HG03439 (cell line): ENCODE data around the gene LANCL2.

Experiments
- ATAC-seq: cut with Tn5 transposase; IDR thresholded peaks from one replicate; pipeline ENCODE4 v1.9.1; 2021; ENCODE audit warnings: mild to moderate bottlenecking, moderate library complexity; ENCODE audit not compliant: unreplicated experiment

LANCL2 gene

DNA sequence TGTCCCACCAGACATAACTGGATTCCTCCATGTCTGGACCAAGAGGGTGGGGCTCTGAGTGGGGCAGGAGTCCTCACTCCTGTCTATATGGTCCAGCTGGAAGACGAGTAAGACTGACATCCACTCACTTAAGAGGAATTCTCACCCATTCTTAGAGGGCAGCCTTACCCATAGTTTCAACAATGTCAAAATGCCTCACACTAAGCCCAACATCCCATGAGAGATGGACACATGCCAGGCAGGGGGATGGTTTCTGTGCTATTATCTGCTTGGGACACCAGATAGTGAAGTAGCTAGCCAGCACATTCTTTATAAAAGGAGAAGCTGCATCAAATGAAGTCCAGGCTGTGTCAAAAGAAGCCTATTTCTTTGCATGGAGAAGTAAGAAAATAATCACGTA lies 4.7 kb upstream of the LANCL2 start:
- no peak for ATAC-seq

DNA sequence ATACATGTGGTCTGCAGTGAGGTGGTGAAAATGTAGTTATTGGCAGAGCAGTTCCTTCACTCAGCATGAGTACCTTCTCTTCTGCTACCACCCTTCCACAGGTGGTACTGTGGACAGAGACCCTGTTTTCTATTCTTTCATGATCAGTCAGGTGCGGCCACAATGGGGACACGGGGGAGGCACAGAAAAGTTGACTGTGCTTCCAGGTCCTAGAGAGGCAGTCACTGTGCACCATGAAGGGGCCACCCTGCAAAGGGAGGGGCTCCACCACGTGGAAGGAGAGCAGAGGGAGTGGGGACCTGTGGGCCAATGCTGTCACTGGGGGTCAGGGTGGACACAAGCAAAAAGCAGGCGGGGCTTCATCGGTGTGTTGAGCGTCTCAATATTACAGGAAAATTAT lies 3.6 kb upstream of the LANCL2 start:
- ATAC-seq, result no peak

DNA sequence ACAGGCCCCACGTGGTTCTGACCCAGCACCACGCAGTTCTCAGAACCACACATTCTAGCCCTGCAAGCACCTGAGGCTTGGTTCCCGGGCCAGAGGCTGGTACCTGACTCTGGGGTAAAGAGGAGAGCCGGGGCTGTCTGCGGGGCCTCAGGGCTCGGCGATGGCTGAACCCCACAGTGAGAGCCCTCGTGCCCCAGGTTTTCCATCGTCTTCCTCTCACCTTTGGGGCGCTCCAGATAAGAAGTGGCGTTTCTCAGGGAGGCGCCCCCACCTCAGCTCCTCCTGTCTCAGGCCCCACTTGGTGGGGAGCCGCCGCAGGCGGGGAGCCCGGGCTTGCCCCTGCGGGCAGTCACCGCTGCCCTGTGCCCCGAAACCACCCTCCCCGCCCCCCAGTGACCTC lies 2.2 kb upstream of the LANCL2 start:
- no peak for ATAC-seq

DNA sequence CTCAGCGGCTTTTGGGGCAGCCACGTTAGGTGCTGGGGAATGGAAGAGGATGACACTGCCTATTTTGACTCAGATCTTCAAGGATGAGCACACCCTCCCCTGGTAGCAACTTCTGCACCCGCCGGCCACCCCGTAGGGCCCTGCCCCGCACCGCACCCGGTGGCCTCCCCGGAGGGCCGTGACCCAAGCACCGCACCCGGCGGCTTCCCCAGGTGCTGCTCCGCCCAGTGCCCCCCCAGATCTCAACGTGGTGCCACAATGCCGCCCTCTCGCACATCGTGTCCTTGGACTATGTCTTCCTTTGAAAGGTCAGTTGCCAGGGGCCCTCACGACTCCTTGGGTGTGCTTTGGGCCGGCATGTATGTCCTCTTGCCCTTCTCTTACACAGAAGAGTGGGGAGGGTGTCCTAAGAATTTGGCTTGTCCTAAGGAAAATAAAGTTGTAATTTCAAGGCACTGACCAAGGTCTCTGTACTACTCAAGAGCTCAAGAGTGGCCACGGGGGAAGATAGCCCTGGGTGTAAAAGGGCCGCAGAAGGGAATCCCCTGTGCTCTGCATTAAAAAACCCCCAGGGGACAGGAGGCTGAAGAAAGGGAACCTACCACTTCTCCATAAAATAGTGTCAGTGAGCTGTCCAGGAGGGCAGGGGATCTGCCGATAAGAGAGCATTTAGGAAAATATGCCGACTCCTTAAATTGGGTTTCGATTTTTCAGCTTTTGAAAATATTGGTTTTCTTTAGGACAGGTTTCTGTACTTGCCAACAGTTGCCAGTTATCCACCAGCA lies 1.6 kb upstream of the LANCL2 start:
- ATAC-seq, result no peak

DNA sequence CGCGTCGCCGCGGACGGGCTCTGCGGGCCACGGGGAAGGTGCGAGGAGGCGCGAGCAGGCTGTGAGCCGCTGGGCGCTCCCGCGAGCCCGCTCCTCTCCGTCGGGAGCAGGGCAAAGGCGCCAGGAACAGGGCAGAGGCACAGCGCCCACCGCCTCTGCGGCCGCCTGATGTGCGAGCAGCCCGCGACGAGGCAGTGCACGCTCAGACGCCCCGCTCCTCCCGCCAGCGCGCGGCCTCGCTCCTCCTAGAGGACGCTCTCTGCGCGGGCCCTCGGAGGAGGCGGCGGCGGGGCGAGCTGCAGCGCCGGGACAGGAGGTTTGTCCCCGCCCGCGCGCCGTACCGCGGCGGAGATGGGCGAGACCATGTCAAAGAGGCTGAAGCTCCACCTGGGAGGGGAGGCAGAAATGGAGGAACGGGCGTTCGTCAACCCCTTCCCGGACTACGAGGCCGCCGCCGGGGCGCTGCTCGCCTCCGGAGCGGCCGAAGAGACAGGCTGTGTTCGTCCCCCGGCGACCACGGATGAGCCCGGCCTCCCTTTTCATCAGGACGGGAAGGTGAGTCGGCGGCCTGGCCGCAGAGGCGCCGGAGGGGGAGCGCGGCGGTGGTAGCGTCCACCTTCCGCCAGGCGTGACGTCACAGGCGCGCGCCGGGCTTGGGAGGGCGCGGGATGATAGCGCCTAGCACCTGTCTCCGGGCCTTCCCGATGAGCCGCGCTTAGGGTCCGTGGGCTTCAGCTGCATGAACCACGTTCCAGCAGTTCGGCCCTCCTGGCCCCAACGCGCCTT lies 731 bp downstream of the LANCL2 start:
- peak; percentile 81 for ATAC-seq

DNA sequence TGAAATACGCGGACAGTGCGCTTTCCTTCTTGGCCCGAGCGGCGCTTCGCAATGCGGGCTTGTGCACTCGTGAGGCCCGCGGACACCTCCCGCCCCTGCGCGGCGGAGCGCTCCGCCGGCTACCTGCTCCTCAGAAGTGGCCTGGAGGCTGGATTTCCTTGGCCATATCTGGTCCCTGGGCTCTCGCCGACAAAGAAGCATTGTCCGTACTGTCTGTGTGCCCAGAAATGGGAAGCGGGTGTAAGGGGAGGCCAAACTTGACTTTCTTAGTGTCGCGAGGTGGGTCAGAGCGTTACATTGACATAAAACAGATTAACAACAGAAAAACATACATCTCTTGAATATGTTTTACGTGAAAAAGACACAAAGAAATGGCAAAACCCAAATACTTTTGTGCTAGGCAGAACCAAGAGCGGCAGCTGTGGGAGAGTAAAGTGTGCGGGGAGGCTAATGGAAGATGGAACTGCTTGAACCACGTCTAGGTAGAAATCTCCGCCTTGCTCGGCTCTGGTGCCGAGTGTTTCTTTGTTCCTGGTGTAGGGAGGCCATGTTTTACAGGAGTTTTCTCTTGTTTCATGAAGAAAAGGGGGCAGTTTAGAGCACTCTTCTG lies 1.4 kb downstream of the LANCL2 start:
- ATAC-seq, result peak; percentile 15

DNA sequence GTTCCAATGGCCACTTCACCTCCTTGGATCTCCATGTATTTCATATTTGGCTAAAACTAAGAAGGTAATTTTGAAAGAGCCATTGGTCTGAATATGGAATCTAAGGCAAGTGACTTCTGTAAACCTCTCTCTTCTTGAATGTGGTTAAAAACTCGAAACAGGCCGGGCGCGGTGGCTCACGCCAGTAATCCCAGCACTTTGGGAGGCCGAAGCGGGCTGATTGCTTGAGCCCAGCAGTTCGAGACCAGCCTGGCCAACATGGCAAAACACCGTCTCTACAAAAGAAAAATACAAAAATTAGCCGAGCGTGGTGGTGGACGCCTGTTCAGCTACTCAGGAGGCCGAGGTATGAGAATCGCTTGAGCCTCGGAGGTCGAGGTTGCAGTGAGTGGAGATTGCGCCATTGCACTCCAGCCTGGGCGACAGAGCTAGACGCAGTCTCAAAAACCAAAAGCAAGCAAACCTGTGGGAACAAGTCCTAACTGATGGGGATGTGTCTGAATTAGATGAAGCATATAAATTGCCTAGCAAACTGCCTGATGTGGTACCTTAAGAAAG lies 2.2 kb downstream of the LANCL2 start:
- no peak for ATAC-seq

DNA sequence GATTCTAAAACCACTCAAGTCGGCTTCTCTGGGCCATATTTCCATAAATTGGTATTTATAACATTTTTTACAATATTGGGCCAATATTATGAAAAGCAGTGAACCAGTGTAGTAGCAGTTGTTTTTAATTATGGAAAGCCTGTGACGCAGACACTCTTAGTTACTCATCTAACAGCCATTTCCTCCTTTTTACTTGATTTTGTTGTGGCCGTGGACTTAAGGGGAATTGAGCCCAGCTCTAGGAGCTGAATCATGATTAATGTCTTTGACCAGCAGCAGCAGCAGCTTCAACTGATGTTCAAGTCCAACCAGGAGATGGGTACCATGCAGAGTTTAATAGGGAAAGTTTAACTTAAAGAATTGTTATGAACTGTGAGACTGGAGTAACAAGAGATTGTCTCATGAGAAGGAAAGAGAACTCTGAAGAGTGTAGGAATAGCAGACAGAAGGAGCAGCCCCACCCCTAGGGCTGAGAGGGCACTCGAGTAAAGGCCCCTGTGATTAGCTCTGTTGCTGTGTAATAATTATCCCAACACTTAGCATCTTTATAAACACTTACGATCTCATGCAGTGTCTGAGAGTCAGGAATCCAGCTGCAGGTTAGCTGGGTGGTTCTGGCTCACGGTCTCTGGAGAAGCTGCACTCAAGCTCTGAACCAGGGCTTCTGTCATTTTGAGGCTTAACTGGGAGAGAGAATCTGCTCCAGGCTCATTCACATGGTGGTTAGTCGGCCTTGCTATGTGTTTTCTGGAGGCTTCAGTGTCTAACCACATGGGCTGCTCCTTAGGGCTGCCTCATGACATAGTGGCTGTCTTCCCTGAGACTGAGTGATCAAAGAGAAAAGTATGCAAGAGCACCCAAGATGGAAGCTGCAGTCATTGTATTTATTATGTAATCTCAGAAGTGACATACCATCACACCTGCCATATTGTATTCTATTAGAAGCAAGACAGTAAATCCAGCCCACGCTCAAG lies 4.6 kb downstream of the LANCL2 start:
- no peak for ATAC-seq

DNA sequence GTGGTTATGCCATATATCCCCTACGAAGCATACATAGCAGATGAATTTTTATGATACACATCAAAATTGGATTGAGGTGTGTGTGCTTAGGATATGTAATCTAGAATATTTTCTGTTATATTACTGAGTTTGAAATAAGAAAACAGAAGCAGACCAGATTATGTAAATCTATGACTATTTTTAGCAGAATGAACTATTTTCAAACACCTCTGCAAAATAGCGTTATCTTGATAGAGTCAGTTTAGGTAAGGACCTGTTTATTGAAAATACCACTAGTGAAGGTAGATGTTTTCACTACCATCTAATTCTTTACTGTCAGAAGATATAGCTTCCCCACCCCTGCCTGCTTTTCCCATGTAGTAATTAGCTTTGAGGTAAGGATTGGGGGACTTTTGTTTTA lies 9.1 kb downstream of the LANCL2 start:
- no peak for ATAC-seq

DNA sequence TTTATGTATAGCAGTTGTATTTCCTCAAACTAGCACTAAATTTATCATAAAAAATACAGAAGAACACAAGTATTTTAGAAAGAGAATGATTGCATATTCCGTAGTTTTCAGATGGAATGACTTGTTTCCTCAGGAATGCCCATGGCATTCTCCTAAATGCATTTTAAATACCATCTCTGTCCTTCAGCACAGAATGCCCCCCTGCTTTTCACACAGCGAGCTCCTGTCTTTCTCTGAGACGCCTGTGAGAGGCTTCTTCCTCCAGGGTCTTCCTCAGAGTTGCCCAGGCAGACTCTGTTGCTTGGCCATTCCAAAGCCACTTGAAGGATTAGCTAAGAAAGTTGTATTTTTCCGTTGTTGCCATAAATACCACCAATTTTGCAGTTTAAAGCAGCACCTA lies 10.1 kb downstream of the LANCL2 start:
- no peak for ATAC-seq

DNA sequence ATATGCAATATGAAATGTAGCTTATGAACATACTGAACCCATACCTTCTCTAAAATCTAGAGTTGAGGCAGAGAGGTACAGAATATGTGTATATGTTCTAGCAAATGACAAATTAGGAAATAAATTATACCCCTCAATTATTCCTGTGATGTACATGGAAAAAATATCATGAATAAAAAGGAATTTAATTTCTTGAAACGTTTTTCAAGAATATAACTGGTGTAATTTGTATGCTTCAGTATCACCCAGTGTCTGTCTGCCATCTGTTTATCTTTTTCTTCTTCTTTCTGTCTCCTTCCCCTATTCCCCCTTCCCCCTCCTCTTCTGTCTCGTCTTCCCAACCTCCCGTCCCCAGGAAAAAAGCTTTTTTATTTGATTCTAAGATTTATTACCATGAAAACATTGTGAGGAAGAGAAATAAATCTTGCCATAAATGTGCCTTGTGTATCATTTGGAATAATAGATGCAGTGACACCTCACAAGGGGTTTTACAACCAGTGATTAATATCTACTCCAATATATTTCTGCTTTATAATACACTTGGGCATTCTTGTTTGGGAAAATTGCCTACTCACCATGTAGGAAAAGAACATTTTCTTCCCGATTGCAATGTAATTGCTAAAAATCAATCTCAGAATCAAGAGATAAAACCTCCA lies 12.2 kb downstream of the LANCL2 start:
- ATAC-seq, result no peak

DNA sequence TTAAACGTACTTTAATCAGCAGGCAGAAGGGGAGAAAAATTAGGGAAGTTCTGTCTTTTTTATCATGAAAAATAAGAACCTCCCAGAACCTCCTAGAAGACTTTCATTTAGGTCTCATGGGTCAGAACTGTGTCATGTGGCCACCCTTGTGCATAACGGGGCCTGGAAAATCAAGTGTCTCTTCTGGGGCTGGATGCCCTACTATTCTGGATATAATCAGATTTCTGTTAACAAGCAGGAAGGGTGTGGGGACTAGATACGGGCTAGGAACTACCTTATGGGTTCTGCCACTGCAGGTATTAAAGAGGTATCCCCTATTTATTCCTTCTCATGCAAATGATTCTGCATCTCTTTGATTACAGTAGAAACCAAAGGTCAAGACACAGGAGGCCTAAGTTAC lies 14.1 kb downstream of the LANCL2 start:
- ATAC-seq, result no peak

DNA sequence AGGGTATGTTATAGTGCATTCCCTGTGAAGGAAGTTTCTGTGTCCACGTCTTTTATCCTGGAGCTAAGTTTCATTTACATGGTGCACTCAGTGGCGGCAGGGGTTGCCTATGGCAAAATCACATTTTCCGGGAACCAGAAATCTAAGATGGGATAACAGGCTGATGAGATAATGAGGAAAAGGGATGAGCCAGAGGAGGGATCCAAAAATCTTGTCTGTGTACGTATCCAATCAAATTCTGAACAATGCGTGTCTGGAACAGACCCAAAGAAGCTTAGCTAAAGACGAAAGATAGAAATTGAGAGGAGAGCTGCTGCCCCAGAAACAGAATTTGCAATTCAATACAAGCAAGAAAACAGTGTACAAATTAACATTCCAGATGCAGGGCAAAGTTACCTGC lies 16.1 kb downstream of the LANCL2 start:
- ATAC-seq, result no peak

DNA sequence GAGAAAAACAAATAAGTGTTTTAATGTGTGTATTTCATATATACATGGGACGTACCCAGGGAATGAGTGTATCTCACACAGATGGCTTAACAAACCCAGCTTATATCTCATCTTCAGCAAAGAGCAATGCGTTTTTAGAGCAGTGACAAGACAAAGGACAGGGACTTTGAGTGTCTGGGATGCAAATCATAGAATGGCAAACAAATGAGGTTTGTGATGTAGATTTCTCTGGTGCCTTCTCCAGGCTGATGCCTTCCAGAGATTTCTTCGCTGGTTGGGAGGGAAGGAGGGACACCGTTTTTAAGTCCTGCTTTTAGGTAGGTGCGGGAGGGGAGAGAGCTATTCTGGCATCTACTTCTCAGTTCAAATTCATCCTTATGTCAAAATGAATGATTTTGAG lies 16.6 kb downstream of the LANCL2 start:
- ATAC-seq, result no peak

DNA sequence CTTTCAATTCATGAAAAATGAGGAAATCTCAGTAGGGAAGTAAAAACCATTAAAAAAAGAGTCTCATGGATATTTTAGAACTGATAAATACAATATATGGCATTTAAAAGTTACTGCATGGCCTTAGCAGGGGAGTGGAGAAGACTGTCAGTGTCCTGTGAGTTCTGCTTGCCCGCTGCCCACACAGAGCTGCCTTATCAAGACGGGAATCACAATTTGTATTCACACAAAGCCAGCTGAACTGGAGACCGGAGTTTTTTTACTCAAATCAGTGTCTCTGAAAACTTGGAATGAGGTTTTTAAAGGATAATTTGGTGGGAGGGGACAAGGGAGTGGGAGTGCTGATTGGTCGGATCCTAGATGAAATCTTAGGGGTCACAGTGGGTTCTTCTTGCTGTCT lies 17.1 kb downstream of the LANCL2 start:
- no peak for ATAC-seq

DNA sequence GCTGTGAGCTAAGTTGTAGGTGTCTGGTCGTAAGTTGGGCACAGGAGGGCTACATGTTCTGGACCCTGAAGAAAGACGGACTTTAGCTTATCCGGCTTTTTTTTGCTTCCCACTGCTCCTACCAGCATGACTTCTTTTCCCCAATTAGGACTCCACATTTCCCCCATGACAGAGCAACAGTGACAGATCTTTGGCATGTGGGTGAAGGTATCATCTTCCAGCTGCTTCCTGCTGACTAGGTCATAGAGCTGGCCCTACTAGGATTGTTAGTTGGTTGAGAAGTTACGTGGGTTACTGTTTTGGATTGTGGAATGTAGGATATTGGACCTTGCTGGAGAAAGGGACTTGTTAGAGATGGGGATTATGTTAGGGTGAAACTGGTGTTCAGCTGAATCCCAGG lies 21.4 kb downstream of the LANCL2 start:
- no peak for ATAC-seq

DNA sequence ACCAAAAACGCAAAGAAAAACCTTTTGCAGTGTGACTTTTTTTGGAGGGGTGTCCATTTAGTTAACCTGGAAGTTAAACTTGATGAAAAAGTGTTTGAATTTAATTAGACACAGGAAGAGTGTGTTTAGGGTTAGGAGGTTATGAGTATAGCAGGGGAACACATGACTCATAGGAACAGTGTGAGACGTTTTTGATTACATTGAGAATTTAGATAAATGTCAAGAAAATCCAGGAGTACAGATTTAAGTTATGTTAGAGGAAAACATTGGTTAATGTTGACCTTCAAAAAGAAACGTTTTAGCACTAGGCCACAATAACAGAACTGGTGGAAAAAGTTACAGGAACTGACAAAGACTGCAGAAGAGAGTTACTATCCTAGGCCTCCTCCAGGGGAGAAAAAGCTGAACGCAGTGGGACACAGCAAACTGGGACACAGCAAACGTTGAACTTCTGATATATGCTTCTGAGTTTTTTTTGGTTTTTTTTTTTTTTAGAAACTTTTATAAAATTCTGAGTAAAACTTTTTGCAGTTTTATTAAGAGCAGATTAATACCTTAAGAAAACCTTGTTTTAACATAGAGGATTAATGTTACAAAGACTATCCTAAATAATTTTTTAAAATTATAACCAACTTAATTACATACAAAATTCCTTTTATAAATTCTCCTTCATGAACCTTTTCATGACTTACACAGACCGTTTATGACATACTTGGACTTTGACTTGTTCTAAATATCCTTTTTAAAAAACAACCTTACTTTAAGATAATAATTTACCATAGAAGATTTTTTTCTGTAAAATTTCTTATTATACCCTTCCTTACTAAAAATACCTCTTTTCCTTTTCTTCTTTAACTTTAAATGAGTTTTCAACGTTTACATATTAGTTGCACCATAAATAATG lies 22.2 kb downstream of the LANCL2 start:
- no peak for ATAC-seq

DNA sequence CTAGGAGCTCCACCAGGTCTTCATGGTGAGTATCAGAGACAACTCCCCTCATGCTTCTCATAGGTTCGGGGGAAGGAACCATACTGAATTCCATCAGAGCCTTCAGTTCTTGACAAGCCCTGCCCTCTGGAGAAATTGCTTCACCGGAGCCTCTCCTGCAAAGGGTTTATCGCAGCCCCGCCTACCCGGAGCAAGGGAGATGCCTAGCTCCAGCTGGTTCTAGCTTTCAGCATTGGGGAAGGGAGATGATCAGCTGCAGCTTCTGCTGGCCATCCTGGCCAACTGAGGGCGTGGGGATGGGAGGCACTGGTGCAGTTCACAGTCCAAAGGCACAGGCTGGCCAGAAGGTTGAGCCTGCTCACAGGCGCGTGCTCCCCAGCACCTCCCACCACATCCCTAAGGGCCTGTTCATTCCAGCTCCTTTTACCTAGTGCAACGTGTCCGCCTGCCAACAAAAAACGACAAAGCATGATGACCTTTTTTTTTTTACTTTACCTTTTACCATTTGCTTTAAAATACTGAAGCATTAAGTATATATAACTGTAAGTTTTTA lies 31.2 kb downstream of the LANCL2 start:
- no peak for ATAC-seq

DNA sequence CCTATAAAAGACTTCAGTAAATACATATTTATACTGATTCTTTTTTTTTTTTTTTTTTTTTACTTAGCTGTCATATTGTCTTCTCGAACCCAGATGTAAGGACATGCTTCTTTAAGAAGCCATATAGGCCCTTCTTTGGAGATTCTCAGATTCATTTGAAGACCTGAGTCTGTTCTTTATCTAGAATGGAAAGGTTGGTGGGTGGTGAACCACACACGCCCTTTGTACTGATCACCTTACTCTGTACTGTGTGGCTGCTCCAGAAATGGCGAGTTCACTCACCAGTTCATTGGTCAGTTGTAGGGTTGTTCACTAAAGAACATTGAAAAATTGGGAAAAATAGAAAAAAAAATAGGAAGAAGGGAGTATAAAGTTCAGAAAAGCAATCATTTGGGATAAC lies 32.5 kb downstream of the LANCL2 start:
- ATAC-seq, result no peak
